Liver (tissue), 9 donors: ENCODE data around the gene MARVELD1. TPM values are rescaled to one million over a fixed set of nuclear protein-coding genes. Genes with fewer than 3 reads are reported as not detected.

Experiments used
- DNase-seq: peaks from one replicate; pipeline ENCODE4 v3.0.0-alpha.2; 2017; ENCODE audit warnings: low spot score
- H3K27ac ChIP-seq, 2 donors: one replicate each; pipeline ENCODE4 v1.7.0; 2013; ENCODE audit warnings: inconsistent platforms in 2 of 2, low read length in 2 of 2, control low read depth in 1 of 2, low read depth in 1 of 2, mild to moderate bottlenecking in 1 of 2
- H3K27me3 ChIP-seq, 4 donors: one replicate each; pipeline versions ENCODE4 v1.6.1 to v1.7.0; 2013; ENCODE audit warnings: low read length in 3 of 4, inconsistent platforms in 1 of 4, mild to moderate bottlenecking in 1 of 4, moderate library complexity in 1 of 4; ENCODE audit not compliant: control insufficient read depth in 4 of 4, insufficient read depth in 4 of 4
- H3K36me3 ChIP-seq, 4 donors: one replicate each; pipeline versions ENCODE4 v1.6.1 to v1.7.0; 2013; ENCODE audit warnings: low read length in 3 of 4, mild to moderate bottlenecking in 3 of 4, low read depth in 1 of 4, moderate library complexity in 1 of 4; ENCODE audit not compliant: control insufficient read depth in 4 of 4, insufficient read depth in 3 of 4
- H3K4me1 ChIP-seq, 4 donors: one replicate each; pipeline versions ENCODE4 v1.6.1 to v1.7.0; 2013; ENCODE audit warnings: low read length in 3 of 4, mild to moderate bottlenecking in 3 of 4, moderate library complexity in 1 of 4; ENCODE audit not compliant: control insufficient read depth in 4 of 4, insufficient read depth in 4 of 4
- H3K4me3 ChIP-seq, 3 donors: one replicate each; pipeline versions ENCODE4 v1.6.1 to v1.7.0; 2013; ENCODE audit warnings: low read length in 3 of 3, control low read depth in 1 of 3, low read depth in 1 of 3, mild to moderate bottlenecking in 1 of 3
- H3K9ac ChIP-seq, 2 donors: one replicate each; pipeline ENCODE4 v1.7.0; 2013; ENCODE audit warnings: low read length in 2 of 2, mild to moderate bottlenecking in 2 of 2, moderate library complexity in 2 of 2, control low read depth in 1 of 2, low read depth in 1 of 2
- H3K9me3 ChIP-seq, 4 donors: one replicate each; pipeline versions ENCODE4 v1.6.1 to v1.7.0; 2013; ENCODE audit warnings: low read length in 3 of 4; ENCODE audit not compliant: control insufficient read depth in 4 of 4
- ATF3 ChIP-seq: IDR thresholded peaks from 2 replicates; pipeline ENCODE4 v1.6.1; 2016; ENCODE audit warnings: antibody characterized with exemption
- EGR1 ChIP-seq, 2 donors: IDR thresholded peaks; 2 replicates each; pipeline ENCODE4 v1.6.1; 2016 to 2018; ENCODE audit warnings: antibody characterized with exemption in 2 of 2, low read depth in 2 of 2
- FOXA1 ChIP-seq: IDR thresholded peaks from 2 replicates; pipeline ENCODE4 v1.6.1; 2016; ENCODE audit warnings: antibody characterized with exemption
- FOXA2 ChIP-seq: IDR thresholded peaks from 2 replicates; pipeline ENCODE4 v1.6.1; 2016; ENCODE audit warnings: antibody characterized with exemption
- GABPA ChIP-seq, 2 donors: IDR thresholded peaks in 1 of 2; conservative IDR thresholded peaks in 1 of 2; 2 replicates each; pipeline ENCODE4 v1.6.1; 2016; ENCODE audit warnings: antibody characterized with exemption in 2 of 2, mild to moderate bottlenecking in 1 of 2, moderate library complexity in 1 of 2
- HNF4A ChIP-seq, 2 donors: conservative IDR thresholded peaks; 2 replicates each; pipeline ENCODE4 v1.6.1; 2016; ENCODE audit warnings: antibody characterized with exemption in 2 of 2, mild to moderate bottlenecking in 2 of 2
- HNF4G ChIP-seq: IDR thresholded peaks from 2 replicates; pipeline ENCODE4 v1.6.1; 2016; ENCODE audit warnings: antibody characterized with exemption
- JUND ChIP-seq, 2 donors: IDR thresholded peaks; 2 replicates each; pipeline ENCODE4 v1.6.1; 2016; ENCODE audit warnings: antibody characterized with exemption in 2 of 2
- MAX ChIP-seq: IDR thresholded peaks from 2 replicates; pipeline ENCODE4 v1.6.1; 2016; ENCODE audit warnings: antibody characterized with exemption
- NR2F2 ChIP-seq: IDR thresholded peaks from 2 replicates; pipeline ENCODE4 v1.6.1; 2016; ENCODE audit warnings: antibody characterized with exemption
- RAD21 ChIP-seq, 2 donors: IDR thresholded peaks; 2 replicates each; pipeline ENCODE4 v1.6.1; 2016; ENCODE audit warnings: antibody characterized with exemption in 2 of 2, mild to moderate bottlenecking in 2 of 2
- REST ChIP-seq: IDR thresholded peaks from 2 replicates; pipeline ENCODE4 v1.6.1; 2016; ENCODE audit warnings: antibody characterized with exemption, mild to moderate bottlenecking
- RXRA ChIP-seq, 2 donors: IDR thresholded peaks; 2 replicates each; pipeline ENCODE4 v1.6.1; 2017 to 2018; ENCODE audit warnings: antibody characterized with exemption in 2 of 2, mild to moderate bottlenecking in 1 of 2
- SP1 ChIP-seq: IDR thresholded peaks from 2 replicates; pipeline ENCODE4 v1.6.1; 2018; ENCODE audit warnings: antibody characterized with exemption, mild to moderate bottlenecking
- TAF1 ChIP-seq: conservative IDR thresholded peaks from 2 replicates; pipeline ENCODE4 v1.6.1; 2016; ENCODE audit warnings: antibody characterized with exemption, mild to moderate bottlenecking
- YY1 ChIP-seq: IDR thresholded peaks from 2 replicates; pipeline ENCODE4 v1.6.1; 2016; ENCODE audit warnings: antibody characterized with exemption, mild to moderate bottlenecking
- ZBTB33 ChIP-seq: IDR thresholded peaks from 2 replicates; pipeline ENCODE4 v1.6.1; 2016; ENCODE audit warnings: antibody characterized with exemption
- WGBS: extraction: QIAGEN DNeasy Blood & Tissue Kit; methylation state at CpG from one replicate; pipeline ENCODE4 v1.1.7; 2013; 5-methylcytosine and 5-hydroxymethylcytosine counted together
- polyA plus RNA-seq, 2 donors: library from polyadenylated mRNA; stranded (reverse) in 1 of 2; unstranded in 1 of 2; fragments of 200-250 nt in 1 of 2; fragments of >200 nt in 1 of 2; fragmentation: Nextera tagmentation in 1 of 2; extraction: Ambion mirVana in 1 of 2; gene quantifications; one replicate each; pipeline versions ENCODE4 v1.2.1 to v1.2.3, GENCODE V29; 2013 to 2015
- total RNA-seq, 2 donors: library from RNA; depleted of rRNA; stranded (reverse); fragments of >200 nt; gene quantifications; one replicate each; pipeline ENCODE4 v1.2.3, GENCODE V29; 2014
- TF ChIP-seq, protein P1 (sequence below): fragments of 150-350 bp; IDR thresholded peaks from 2 replicates; pipeline ENCODE4 v1.5.1; 2017; ENCODE audit warnings: improper control_type of control experiment, low read depth, low read length; ENCODE audit not compliant: missing input control
- donor health status: healthy.
- donor health status: healthy.
- donor health status: healthy.
- donor health status: healthy.
- donor health status: healthy.

MARVELD1 gene
- total and polyA plus RNA-seq, 4 donors: 0.72 to 3.3 (median 2.8) TPM

GRCh38 chr10:97707134-97707861 lies 6.2 kb upstream of the MARVELD1 start:
- H3K36me3 ChIP-seq: no peaks in the 10 kb centered on the region
- WGBS: 57% methylated on average over 11 of the region's 11 CpGs
- H3K9ac ChIP-seq: no peak overlapping the region
- H3K4me1 ChIP-seq: peaks cover 4 to 14% (median 10%) of the 10 kb centered on the region in 4 donors
- peak overlapping the region; percentile 55 to 69 for H3K27ac ChIP-seq
- peak; percentile 66 for DNase-seq
- no peak overlapping the region for H3K4me3 ChIP-seq
- no peaks in the 10 kb centered on the region for H3K27me3 ChIP-seq
- no peaks in the 10 kb centered on the region for H3K9me3 ChIP-seq
- TF ChIP-seq NR2F2 (peak; percentile 89), EGR1 (IDR thresholded peaks at IDR 0.05; ENCODE audit: low read depth in 2 of 2) (peak in 1 of 2 donors; percentile 50), HNF4G (peak; percentile 98), ZBTB33 (peak; percentile 40), HNF4A (conservative IDR thresholded peaks at IDR 0.05) (peak; percentile 99 to 100), TAF1 (no peak), YY1 (peak; percentile 43), RXRA (IDR thresholded peaks at IDR 0.05) (peak; percentile 94 to 97), RAD21 (IDR thresholded peaks at IDR 0.05) (peak in 1 of 2 donors; percentile 50), JUND (IDR thresholded peaks at IDR 0.05) (peak; percentile 50 to 60), FOXA2 (peak; percentile 75), MAX (peak; percentile 95), SP1 (peak; percentile 92), ATF3 (no peak), REST (peak; percentile 55), GABPA (IDR thresholded peaks at IDR 0.05 in 1 of 2, conservative IDR thresholded peaks at IDR 0.05 in 1 of 2) (no peak), FOXA1 (no peak)
- TF ChIP-seq, protein P1, sequence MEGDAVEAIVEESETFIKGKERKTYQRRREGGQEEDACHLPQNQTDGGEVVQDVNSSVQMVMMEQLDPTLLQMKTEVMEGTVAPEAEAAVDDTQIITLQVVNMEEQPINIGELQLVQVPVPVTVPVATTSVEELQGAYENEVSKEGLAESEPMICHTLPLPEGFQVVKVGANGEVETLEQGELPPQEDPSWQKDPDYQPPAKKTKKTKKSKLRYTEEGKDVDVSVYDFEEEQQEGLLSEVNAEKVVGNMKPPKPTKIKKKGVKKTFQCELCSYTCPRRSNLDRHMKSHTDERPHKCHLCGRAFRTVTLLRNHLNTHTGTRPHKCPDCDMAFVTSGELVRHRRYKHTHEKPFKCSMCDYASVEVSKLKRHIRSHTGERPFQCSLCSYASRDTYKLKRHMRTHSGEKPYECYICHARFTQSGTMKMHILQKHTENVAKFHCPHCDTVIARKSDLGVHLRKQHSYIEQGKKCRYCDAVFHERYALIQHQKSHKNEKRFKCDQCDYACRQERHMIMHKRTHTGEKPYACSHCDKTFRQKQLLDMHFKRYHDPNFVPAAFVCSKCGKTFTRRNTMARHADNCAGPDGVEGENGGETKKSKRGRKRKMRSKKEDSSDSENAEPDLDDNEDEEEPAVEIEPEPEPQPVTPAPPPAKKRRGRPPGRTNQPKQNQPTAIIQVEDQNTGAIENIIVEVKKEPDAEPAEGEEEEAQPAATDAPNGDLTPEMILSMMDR: no peak
